GM12878 (cell line): Measurements from ENCODE around the gene TMEM150B. TPM values are rescaled to one million over a fixed set of nuclear protein-coding genes. Genes with fewer than 3 reads are reported as not detected.

Experiments
- ATAC-seq: fragments of 200-7000 bp; cut with Tn5 transposase; 3 replicates; pipeline ENCODE4 v1.9.1; 2020; ENCODE audit warnings: mild to moderate bottlenecking, moderate library complexity
- BruUV-seq: library from RNA; stranded (reverse); fragments of 400-500 nt; replicated peaks from 2 replicates; lab custom pipeline; 2021; lab: Mats Ljungman, UMichigan
- CTCF ChIA-PET: fragments of 300-600 bp; sonication (Branson Sonifier 250); formaldehyde crosslinking; extraction: SDS; loops from one replicate; lab custom pipeline; 2021; ENCODE audit warnings: inconsistent platforms; lab: Yijun Ruan, JAX
- POLR2A ChIA-PET: fragments of 350-600 bp; formaldehyde crosslinking; extraction: SDS; loops from one replicate; lab custom pipeline; 2021; ENCODE audit warnings: inconsistent platforms; lab: Charles Lee
- RAD21 ChIA-PET: fragments of 300-600 bp; sonication (Branson Sonifier 250); formaldehyde crosslinking; loops from one replicate; lab custom pipeline; 2023; ENCODE audit warnings: antibody characterized with exemption; ENCODE audit not compliant: unreplicated experiment; lab: Charles Lee
- SMC1A ChIA-PET: fragments of 300-600 bp; sonication (Branson Sonifier 250); formaldehyde crosslinking; loops from one replicate; lab custom pipeline; 2023; ENCODE audit not compliant: unreplicated experiment, uncharacterized antibody; lab: Charles Lee
- DNase-seq: peaks from one replicate; pipeline ENCODE4 v3.0.0-alpha.2; 2011; ENCODE audit warnings: low read depth, low spot score
- FAIRE-seq: peaks from 3 replicates; lab custom pipeline; 2011; peaks lifted over from hg19 to GRCh38; lab: Jason Lieb, UNC
- H2AFZ ChIP-seq: 2 replicates; pipeline ENCODE4 v1.6.0; 2011; ENCODE audit warnings: low read depth, low read length, control low read depth; ENCODE audit not compliant: control insufficient read depth
- H3K27ac ChIP-seq: 2 replicates; pipeline ENCODE4 v1.5.1; 2011; ENCODE audit warnings: control low read depth; ENCODE audit not compliant: control insufficient read depth, insufficient read depth
- H3K27me3 ChIP-seq, 2 experiments: replicated peaks in 1 of 2; 2 replicates each; pipeline versions ENCODE4 v1.6.0 to v1.6.1; 2011; ENCODE audit warnings: low read length in 1 of 2; ENCODE audit not compliant: control insufficient read depth in 2 of 2, insufficient read depth in 2 of 2
- H3K36me3 ChIP-seq, 2 experiments: 2 replicates each; pipeline ENCODE4 v1.5.1; 2011; ENCODE audit warnings: low read length in 1 of 2; ENCODE audit not compliant: control insufficient read depth in 2 of 2, insufficient read depth in 2 of 2
- H3K4me1 ChIP-seq: 2 replicates; pipeline ENCODE4 v1.6.1; 2011; ENCODE audit warnings: mild to moderate bottlenecking, low read length, moderate library complexity, mixed read lengths; ENCODE audit not compliant: control insufficient read depth, insufficient read depth
- H3K4me2 ChIP-seq: 2 replicates; pipeline ENCODE4 v1.6.0; 2011; ENCODE audit warnings: control low read depth; ENCODE audit not compliant: control insufficient read depth, insufficient read depth
- H3K4me3 ChIP-seq: fragments of 200-600 bp; sonication (generic); 2 replicates; pipeline ENCODE4 v1.5.1; 2016
- H3K79me2 ChIP-seq: 2 replicates; pipeline ENCODE4 v1.6.0; 2011; ENCODE audit warnings: low read length; ENCODE audit not compliant: control insufficient read depth, insufficient read depth
- H3K9ac ChIP-seq: 2 replicates; pipeline ENCODE4 v1.8.0; 2011; ENCODE audit warnings: low read length, control low read depth, mixed read lengths; ENCODE audit not compliant: control insufficient read depth, insufficient read depth
- H3K9me3 ChIP-seq: replicated peaks from 3 replicates; pipeline ENCODE4 v1.5.1; 2011; ENCODE audit warnings: mild to moderate bottlenecking, low read length; ENCODE audit not compliant: control insufficient read depth, insufficient read depth
- H4K20me1 ChIP-seq: 2 replicates; pipeline ENCODE4 v1.6.0; 2011; ENCODE audit not compliant: control insufficient read depth, insufficient read depth
- BCLAF1 ChIP-seq: fragments of 450-650 bp; IDR thresholded peaks from 2 replicates; pipeline ENCODE4 v1.6.1; 2017; ENCODE audit warnings: antibody characterized with exemption, mild to moderate bottlenecking, moderate library complexity
- POLR2AphosphoS2 ChIP-seq: IDR thresholded peaks from 2 replicates; pipeline ENCODE4 v1.6.1; 2011; ENCODE audit warnings: low read depth, mild to moderate bottlenecking, low read length, improper control_type of control experiment, moderate library complexity
- POLR2AphosphoS5 ChIP-seq: IDR thresholded peaks from 2 replicates; pipeline ENCODE4 v1.6.1; 2011; ENCODE audit warnings: mild to moderate bottlenecking, low read length, inconsistent platforms
- RCOR1 ChIP-seq: conservative IDR thresholded peaks from 2 replicates; pipeline ENCODE4 v1.6.1; 2012; ENCODE audit warnings: low read depth, low read length, improper control_type of control experiment
- TCF12 ChIP-seq: IDR thresholded peaks from 2 replicates; pipeline ENCODE4 v1.6.1; 2011; ENCODE audit warnings: low read depth, mild to moderate bottlenecking, low read length
- ZSCAN29 ChIP-seq: fragments of 450-650 bp; IDR thresholded peaks from 2 replicates; pipeline ENCODE4 v1.6.1; 2017; ENCODE audit warnings: mild to moderate bottlenecking, moderate library complexity
- WGBS: methylation state at CpG from one replicate; pipeline ENCODE4 v1.1.6; 2016; ENCODE audit warnings: low lambda C conversion rate; ENCODE audit not compliant: insufficient replicate concordance, insufficient coverage; ENCODE audit errors: missing lambda C conversion rate; 5-methylcytosine and 5-hydroxymethylcytosine counted together
- in situ Hi-C: fragments of 300-500 bp; cut with MboI; formaldehyde crosslinking; loops from 9 replicates; pipeline ENCODE4 v1.14.3; 2018; ENCODE audit warnings: mixed read lengths
- intact Hi-C: fragments of 100-400 bp; cut with micrococcal nuclease; formaldehyde crosslinking; loops from one replicate; pipeline ENCODE4 v1.14.2; 2022; ENCODE audit not compliant: unreplicated experiment
- polyA plus RNA-seq, 11 experiments: library from polyadenylated mRNA; depleted of rRNA in 4 of 11; unstranded in 6 of 11; stranded (reverse) in 5 of 11; fragments of >200 nt; fragmentation: Nextera tagmentation in 4 of 11; fragmentation: Illumina TruSeq in 1 of 11; extraction: Ambion mirVana in 4 of 11; extraction: Trizol in 1 of 11; gene quantifications; 1 replicate in 1 of 11; 2 replicates in 10 of 11; pipeline versions ENCODE4 v1.2.1 to v1.2.3, GENCODE V29; 2011 to 2016; ENCODE audit warnings: inconsistent platforms in 2 of 11, missing spikeins in 2 of 11, low read depth in 1 of 11
- total RNA-seq, 4 experiments: library from RNA; depleted of rRNA in 3 of 4; stranded (reverse); fragments of >200 nt in 3 of 4; fragmentation: Illumina TruSeq in 1 of 4; extraction: Trizol in 1 of 4; gene quantifications; 2 replicates each; pipeline versions ENCODE4 v1.2.1 to v1.2.3, GENCODE V29; 2013 to 2021
- TF ChIP-seq, protein P1 (sequence below): IDR thresholded peaks from 2 replicates; pipeline ENCODE4 v1.6.1; 2011; ENCODE audit warnings: low read depth, low read length, improper control_type of control experiment, borderline replicate concordance

Gene TMEM150B
- total and polyA plus RNA-seq, 10 of the 15 experiments (the other 5 are each of a cell fraction or from before 2014, with no cell fraction given), result 0.09 to 0.23 (median 0.18) TPM; not detected in 6

DNA sequence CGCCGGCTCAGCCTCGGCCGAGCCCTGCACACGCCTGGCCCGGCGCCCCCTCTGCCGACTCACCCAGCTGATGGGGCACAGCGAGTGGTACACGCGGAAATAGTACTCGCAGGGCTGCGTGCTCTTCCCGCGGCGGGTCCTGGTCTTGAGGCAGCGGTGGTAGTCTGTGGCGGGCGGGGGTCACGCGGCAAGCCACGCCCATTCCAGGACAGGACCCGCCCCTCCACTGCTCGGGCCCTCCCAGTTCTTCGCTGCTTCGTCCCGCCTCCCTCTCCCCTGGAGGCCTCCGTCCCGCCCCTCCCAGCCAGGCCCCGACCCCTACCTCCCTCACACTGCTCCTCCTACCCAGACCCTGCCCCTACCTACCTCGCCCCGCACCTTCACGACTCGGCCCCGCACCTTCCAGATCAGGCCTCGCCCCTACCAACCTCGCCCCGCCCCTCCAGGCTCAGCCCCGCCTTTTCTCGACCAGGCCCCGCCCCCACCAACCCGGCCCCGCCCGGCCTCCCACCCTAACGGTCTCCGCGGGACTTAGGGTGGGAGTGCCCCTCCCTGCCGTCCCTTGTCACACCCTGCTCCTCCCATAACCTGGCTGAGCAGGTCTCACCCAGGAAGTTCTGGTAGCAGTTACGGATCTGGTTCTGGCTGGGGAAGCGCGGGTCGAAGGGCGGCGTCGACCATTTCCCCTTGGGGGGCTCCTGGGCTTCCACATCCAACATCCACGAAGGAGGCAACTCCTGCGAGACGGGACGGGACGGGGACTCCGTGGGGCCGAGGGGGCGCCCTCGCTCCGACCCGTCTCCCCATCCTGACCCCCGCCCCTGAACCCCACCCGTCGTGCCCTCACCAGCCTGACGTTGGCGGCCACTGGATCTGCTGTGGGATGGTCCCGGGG, 28.9 kb upstream of the TMEM150B start (continued):
- TF ChIP-seq, protein P1, sequence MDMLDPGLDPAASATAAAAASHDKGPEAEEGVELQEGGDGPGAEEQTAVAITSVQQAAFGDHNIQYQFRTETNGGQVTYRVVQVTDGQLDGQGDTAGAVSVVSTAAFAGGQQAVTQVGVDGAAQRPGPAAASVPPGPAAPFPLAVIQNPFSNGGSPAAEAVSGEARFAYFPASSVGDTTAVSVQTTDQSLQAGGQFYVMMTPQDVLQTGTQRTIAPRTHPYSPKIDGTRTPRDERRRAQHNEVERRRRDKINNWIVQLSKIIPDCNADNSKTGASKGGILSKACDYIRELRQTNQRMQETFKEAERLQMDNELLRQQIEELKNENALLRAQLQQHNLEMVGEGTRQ, result no peak
- no peak for TF ChIP-seq TCF12

DNA sequence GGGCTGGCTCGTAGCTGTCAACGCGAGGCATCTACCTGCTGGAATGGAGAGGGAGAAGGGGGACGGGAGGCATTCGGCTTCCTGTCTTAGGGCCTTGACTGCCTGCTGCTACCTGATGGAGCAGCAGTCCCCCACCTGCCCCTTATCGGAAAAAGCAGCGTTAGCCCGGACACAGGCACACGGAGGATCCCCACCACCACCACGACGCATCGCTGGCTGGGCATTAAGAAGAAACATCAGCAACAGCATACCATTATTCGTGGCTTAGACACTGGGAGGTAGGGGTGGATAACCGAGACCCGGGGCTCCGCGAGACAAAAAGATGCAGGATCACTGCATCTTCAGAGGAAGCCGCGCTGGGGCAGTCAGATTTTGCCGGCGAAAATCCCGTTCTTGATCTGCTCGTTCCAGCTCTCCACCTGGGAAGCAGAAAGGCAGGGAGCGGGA, 28.2 kb upstream of the TMEM150B start:
- intact Hi-C loops, result no loop called here
- Histone ChIP-seq H2AFZ (no peak overlapping the region; the same call in 1 of the 2 replicates), H3K4me1 (no peaks in the 10 kb centered on the region; the same call in 1 of the 2 replicates), H3K9me3 (no peaks in the 10 kb centered on the region), H3K27me3 (peaks cover 4 to 13% of the 10 kb centered on the region in 2 experiments; a peak in 3 of 4 replicates), H3K9ac (no peak overlapping the region), H3K4me2 (peak overlapping the region; percentile 68; the same call in 1 of the 2 replicates), H3K27ac (no peak overlapping the region), H3K36me3 (no peaks in the 10 kb centered on the region), H4K20me1 (no peaks in the 10 kb centered on the region; the same call in 1 of the 2 replicates), H3K79me2 (no peaks in the 10 kb centered on the region), H3K4me3 (no peak overlapping the region)
- 7% methylated on average over 23 of the region's 24 CpGs for WGBS
- SMC1A ChIA-PET, result no interaction called here
- BruUV-seq, result no TSS peak
- POLR2A ChIA-PET, result no interaction called here
- no peak for TF ChIP-seq POLR2AphosphoS2
- no peak for TF ChIP-seq ZSCAN29
- no peak for TF ChIP-seq POLR2AphosphoS5
- no peak for TF ChIP-seq RCOR1
- TF ChIP-seq BCLAF1, result no peak
- FAIRE-seq, result no peak
- ATAC-seq, result no peak
- in situ Hi-C loops, result no loop called here
- CTCF ChIA-PET, result no interaction called here
- RAD21 ChIA-PET, result no interaction called here
- no peak for DNase-seq
